DMS114 treated with DMSO at 0.1 percent for 48 hours (cell line): ENCODE measurements around the gene CLASP1.
"Not testable (repeated sequence)": the region's sequence is repeated elsewhere in the genome, so short reads cannot be mapped to it uniquely, and the experiment has no call there.

ENCODE experiments used
- DNase-seq: peaks from one replicate; lab custom pipeline; 2025; ENCODE audit not compliant: unreplicated experiment; lab: John Stamatoyannopoulos, UW

CLASP1 gene

DNA sequence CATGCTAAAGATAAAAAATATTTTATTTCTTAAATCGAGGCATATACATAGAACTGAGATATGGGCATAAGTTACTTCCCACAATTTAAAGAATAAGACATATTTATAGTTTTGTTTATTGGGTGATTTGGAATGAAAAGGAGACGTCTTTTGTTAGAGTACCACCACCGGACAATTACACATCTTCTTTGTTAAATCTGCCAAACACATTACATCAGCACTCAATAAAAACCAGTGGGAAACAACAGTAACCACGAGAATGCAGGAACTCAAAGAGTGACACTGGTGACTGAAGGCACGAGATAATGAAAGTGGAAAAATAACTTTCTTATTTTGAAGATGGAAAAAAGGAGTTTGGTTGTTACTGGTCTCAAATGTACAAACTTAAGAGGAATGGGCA is 271.6 kb downstream of the CLASP1 start:
- DNase-seq: no peak

DNA sequence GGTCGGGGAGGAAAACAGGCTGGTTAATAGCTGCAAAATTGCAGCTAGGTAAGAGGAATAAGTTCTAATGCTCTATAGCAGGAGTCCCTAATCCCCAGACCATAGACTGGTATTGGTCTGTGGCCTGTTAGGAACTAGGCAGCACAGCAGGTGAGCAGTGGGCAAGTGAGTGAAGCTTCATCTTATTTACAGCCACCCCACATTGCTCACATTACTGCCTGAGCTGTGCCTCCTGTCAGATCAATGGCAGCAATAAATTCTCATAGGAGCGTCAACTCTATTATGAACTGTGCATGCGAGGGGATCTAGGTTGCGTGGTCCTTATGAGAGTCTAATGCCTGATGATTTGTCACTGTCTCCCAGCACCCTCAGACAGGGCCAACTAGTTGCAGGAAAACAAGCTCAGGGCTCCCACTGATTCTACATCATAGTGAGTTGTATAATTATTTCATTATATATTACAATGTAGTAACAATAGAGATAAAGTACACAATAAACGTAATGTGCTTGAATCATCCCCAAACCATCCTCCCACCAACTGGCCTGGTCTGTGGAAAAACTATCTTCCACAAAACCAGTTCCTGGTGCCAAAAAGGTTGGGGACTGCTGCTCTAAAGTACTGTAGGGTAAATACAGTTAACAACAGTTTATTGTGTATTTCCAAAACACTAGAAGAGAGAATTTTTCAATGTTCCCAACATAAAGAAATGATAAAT is 272.6 kb downstream of the CLASP1 start:
- DNase-seq: no peak

DNA sequence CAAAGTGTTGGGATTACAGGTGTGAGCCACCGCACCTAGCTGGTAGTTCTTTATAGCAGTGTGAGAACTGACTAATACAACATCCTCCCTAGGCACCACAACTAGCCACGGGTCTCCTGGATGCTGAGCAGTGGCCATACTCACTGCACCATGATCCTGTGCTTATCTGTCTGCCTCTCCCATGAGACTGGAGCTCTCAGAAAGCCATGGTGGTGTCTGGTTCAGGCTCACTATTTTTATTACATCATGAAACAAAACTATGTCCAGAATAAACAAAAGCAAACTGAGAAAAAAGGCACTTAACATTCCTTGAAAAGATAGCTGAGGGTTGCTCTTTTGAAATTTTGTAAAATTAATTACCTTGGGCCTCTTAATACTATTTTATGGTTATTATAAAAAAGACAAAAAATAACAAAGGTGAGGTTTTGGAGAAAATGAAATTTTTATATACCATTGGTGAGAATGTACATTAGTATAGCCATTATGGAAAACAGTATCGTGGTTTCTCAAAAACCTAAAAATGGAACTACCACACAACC is 273.6 kb downstream of the CLASP1 start:
- DNase-seq: no peak

DNA sequence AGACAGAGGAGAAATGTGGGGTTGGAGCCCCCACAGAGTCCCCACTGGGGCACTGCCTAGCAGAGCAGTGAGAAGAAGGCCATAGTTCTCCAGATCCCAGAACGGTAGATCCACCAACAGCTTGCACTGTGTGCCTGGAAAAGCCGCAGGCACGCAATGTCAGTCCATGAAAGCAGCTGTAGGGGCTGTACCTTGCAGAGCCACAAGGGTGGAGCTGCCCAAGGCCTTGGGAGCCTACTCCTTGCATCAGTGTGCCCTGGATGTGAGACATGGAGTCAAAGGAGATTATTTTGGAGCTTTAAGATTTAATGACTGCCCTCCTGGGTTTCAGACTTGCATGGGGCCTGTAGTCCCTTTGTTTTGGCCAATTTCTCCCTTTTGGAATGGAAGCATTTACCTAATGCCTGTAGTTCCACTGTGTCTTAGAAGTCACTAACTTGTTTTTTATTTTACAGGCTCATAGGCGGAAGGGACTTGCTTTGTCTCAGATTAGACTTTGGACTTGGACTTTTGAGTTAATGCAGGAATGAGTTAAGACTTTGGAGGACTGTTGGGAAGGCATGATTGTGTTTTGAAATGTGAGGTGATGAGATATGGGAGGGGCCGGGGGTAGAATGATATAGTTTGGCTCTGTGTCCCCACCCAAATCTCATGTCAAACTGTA is 274.7 kb downstream of the CLASP1 start:
- not testable (repeated sequence) for DNase-seq

DNA sequence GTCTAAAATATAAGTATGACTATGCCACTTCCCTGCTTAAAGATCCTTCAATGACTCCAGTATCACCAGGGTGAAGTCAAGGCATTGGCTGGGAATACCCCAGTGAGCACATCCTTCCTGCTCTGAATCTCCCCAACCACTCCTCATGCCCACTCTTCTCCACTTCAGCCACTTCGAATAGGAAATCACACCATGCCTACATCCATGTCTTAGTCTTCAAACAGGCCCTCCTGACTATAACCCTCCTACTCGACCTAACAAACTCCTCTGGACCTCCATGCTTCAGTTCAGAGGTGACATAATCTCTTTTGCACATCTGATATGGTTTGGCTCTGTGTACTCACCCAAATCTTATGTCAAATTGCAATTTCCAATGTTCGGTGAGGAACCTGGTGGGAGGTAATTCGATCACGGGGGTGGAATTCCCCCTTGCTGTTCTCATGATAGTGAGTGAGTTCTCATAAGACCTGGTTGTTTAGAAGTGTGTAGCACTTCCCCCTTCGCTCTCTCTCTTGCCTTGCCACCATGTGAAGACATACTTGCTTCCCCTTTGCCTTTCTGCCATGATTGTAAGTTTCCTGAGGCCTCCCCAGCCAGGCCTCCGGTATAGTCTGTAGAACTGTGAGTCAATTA is 276.4 kb downstream of the CLASP1 start:
- no peak for DNase-seq

DNA sequence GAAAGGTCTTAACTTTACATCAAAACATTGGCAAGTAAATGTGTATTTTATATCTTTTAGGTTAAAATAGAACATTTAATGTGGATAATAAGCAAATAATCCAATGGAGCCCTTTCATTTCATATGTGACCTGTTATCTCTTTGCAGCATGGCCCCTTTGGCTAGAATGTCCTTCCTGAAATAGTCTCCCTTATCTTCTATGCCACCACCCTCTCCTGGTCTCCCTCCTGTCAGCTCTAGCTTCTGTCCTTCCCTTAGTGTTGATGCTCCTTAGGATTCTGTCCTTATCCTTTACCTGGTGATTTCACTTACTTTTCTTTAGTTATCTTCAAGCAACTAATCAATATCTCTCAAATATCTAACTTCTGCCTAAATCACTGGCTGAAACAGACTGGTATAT is 277.2 kb downstream of the CLASP1 start:
- no peak for DNase-seq

GRCh38 chr2:121368836-121369235 is 280.4 kb downstream of the CLASP1 start:
- DNase-seq: no peak

GRCh38 chr2:121368155-121368554 is 281.1 kb downstream of the CLASP1 start:
- no peak for DNase-seq

- DNase-seq: no peak
Measured at GRCh38 chr2:121367246-121367900, 281.9 kb downstream of the CLASP1 start.

DNA sequence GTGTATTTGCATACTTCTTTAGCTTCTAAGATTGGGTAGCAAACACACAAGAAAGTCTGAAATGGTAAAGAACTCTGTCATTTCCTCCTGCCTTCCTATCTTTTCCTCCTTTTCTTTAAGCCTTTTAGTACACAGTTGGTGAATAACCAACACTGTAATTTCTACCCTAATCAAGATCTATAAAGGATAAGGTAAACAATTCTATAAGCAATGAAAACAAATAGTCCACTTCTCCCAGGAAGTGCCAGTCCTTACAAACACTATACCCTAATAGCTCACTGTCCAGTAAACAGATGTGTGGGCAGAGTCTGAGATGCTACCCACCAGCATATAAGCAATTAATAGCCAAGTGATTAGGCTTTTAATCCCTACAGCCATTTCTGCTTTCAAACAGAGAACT is 283.2 kb downstream of the CLASP1 start:
- no peak for DNase-seq

DNA sequence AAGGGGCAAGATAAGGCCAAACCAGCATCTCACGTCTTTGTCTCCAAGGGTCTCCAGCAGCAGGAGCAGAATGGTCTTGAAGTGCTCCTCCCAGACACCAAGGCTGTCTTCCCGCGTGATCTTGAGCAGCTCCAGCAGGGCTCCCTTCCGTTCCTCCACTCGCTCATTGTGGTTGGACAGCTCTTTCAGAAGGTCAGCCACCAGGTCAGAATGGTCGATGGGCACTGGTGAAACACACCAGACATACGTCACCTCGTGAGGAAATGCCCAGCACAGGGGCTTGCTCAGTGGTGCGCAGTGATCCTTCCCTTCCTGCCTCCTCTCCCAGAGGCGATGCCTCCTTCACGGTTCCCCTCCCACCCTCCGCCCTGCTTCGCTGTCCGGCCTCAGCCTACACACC is 284.2 kb downstream of the CLASP1 start:
- no peak for DNase-seq

GRCh38 chr2:121363632-121364420 is 285.4 kb downstream of the CLASP1 start:
- DNase-seq: no peak

DNA sequence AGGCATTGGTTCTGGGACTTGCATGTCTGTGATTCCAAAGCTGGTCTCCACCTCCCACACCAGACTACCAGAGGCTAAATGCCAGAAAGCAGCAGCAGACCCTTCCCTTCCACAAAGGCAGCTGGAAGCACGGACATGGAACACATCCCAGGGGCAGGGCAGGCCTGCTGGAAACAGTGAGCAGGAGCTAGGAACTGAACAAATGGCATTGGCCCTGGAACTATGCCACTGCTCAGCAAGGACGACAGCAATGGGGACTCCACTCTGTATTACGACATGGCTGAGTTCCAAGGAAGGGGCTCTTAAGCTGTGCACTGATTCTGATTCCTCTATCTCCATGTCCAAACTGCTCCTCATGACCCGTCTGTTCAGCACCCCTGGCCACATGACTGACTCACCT is 286.5 kb downstream of the CLASP1 start:
- DNase-seq: no peak

- DNase-seq: no peak
Measured at GRCh38 chr2:121362226-121362625, 287.0 kb downstream of the CLASP1 start.

- no peak for DNase-seq
Measured at GRCh38 chr2:121360566-121361300, 288.5 kb downstream of the CLASP1 start.

DNA sequence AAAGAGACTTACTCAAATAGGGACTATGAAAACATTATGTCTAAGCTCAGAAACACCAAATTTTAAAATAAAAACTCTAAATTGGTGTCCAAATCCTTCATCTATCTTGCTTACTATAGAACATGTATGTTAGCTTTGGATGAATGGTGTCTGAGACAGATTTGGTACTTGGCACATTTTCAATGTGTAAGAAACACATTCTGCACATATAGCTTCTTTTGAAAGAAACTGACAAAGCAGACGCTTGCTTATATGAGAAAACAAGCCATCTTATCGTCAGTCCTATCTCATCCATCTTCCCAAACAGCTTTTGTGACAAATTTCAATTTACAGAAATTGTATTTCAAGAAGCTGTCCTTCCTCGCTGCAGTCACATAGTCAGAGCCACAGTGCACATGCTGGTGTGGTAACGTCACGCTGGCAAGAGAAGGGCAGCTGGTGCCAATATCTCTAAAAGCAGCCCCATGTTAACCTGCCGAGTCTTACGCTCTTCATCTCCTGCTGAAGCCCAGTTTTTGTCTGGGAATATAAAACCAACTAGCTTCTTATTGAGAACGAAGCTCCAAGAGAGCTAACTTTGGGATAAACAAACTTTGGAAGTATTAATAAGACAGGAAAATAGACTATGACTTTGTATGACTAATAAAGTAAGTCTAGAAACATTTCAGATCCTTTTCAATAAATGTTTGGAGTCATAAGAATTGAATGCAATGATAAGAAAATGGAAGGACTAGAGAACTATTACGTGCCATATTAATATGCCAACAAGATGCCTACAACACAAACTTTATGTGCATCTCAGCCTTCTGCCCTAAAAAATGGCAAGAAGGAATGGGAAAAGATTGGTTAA is 289.3 kb downstream of the CLASP1 start:
- no peak for DNase-seq

DNA sequence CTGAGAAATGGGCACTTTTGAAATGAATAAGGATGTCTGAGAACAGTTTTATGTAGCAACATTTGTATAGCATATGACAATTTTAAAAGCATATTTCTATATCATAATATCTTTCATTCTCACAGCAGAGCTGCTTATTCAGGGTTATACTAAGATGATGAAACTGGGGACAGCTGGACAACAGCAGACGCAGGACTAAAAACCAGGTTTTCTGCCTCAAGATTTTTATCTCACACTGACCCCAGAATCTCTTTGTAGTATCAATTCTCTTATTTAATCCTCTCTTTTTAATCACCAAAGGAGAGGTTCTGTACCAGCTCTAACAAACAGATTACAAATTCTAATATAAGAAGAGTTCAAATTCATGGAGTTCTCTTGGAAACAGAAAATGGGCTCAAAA is 290.1 kb downstream of the CLASP1 start:
- DNase-seq: no peak

- no peak for DNase-seq
Measured at GRCh38 chr2:121358291-121358690, 291.0 kb downstream of the CLASP1 start.

- peak; percentile 39 for DNase-seq
Measured at GRCh38 chr2:121356058-121356640, 293.1 kb downstream of the CLASP1 start.
